Lung (tissue), 12 donors: ENCODE data around the gene PEX16. TPM values are rescaled to one million over a fixed set of nuclear protein-coding genes. Genes with fewer than 3 reads are reported as not detected.

Experiments
- ATAC-seq: fragments of 200-7000 bp; cut with Tn5 transposase; one replicate; pipeline ENCODE4 v1.9.1; 2020; ENCODE audit warnings: moderate number of reproducible peaks; ENCODE audit not compliant: insufficient read depth, low FRiP score
- DNase-seq, 3 donors: peaks; one replicate each; pipeline ENCODE4 v3.0.0-alpha.2; 2013 to 2017
- H3K27ac ChIP-seq, 2 donors: one replicate each; pipeline ENCODE4 v1.5.1; 2013; ENCODE audit warnings: mild to moderate bottlenecking in 2 of 2, moderate library complexity in 2 of 2, control low read depth in 1 of 2, inconsistent platforms in 1 of 2, low read depth in 1 of 2, low read length in 1 of 2
- H3K27me3 ChIP-seq, 3 donors: one replicate each; pipeline ENCODE4 v1.5.1; 2013; ENCODE audit warnings: low read length in 2 of 3; ENCODE audit not compliant: control insufficient read depth in 3 of 3, insufficient read depth in 3 of 3
- H3K36me3 ChIP-seq, 4 donors: one replicate each; pipeline ENCODE4 v1.5.1; 2013; ENCODE audit warnings: low read length in 4 of 4, mild to moderate bottlenecking in 1 of 4, moderate library complexity in 1 of 4; ENCODE audit not compliant: control insufficient read depth in 4 of 4, insufficient read depth in 4 of 4
- H3K4me1 ChIP-seq, 5 donors: one replicate each; pipeline ENCODE4 v1.5.1; 2013; ENCODE audit warnings: low read length in 5 of 5, mild to moderate bottlenecking in 2 of 5, moderate library complexity in 1 of 5; ENCODE audit not compliant: control insufficient read depth in 5 of 5, insufficient read depth in 5 of 5
- H3K4me3 ChIP-seq: one replicate; pipeline ENCODE4 v1.5.1; 2013; ENCODE audit warnings: mild to moderate bottlenecking, control low read depth, moderate library complexity
- H3K9ac ChIP-seq, 2 donors: one replicate each; pipeline ENCODE4 v1.5.1; 2013; ENCODE audit warnings: low read length in 2 of 2, control low read depth in 1 of 2; ENCODE audit not compliant: insufficient read depth in 1 of 2
- H3K9me3 ChIP-seq, 4 donors: one replicate each; pipeline ENCODE4 v1.5.1; 2013; ENCODE audit warnings: low read length in 3 of 4, mild to moderate bottlenecking in 1 of 4, moderate library complexity in 1 of 4; ENCODE audit not compliant: control insufficient read depth in 4 of 4, insufficient read depth in 3 of 4
- WGBS, 2 donors: extraction: QIAGEN DNeasy Blood & Tissue Kit; methylation state at CpG; one replicate each; pipeline ENCODE4 v1.1.7; 2013; 5-methylcytosine and 5-hydroxymethylcytosine counted together
- polyA plus RNA-seq, 2 donors: library from polyadenylated mRNA; stranded (reverse); fragments of 200-250 nt; gene quantifications; one replicate each; pipeline ENCODE4 v1.2.1, GENCODE V29; 2013
- total RNA-seq, 2 donors: library from RNA; depleted of rRNA in 1 of 2; stranded (reverse); fragments of >200 nt in 1 of 2; gene quantifications; one replicate each; pipeline ENCODE4 v1.2.1, GENCODE V29; 2014 to 2021
- TF ChIP-seq, protein P1 (sequence below): IDR thresholded peaks from 2 replicates; pipeline ENCODE4 v1.5.1; 2012; ENCODE audit warnings: mild to moderate bottlenecking; ENCODE audit errors: control extremely low read depth, extremely low read depth
- donor health status: control.
- donor health status: control.
- donor health status: Bipolar disorder and iron deficiency.
- donor health status: healthy.
- donor health status: DM: yes; HTN: yes; CAD: no.

The PEX16 gene
- total and polyA plus RNA-seq, 4 donors = 14.2 to 38.2 (median 35.8) TPM

DNA sequence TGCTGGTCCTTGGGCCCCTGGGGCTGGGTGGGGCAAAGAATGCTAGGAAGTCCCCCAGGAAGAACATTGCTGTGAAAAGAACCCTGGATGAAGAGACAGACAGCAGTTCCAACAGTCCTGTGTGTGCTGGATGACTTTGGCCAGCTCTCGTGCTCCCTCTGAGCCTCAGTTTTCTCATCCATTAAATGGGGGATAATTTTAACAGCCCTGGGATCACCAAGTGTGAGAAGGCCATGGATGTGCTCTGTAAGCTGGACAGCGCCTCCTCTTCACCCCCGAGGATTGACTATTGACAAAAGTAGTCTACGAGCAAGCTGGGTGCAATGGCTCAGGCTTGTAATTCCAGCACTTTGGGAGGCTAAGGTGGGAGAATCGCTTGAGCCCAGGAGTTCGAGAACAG, 7.2 kb upstream of the PEX16 start:
- Histone ChIP-seq H3K4me1 (peaks cover 0 to 16% (median 4%) of the 10 kb centered on the region in 5 donors), H3K27ac (no peak overlapping the region), H3K9ac (no peak overlapping the region), H3K9me3 (no peaks in the 10 kb centered on the region), H3K4me3 (no peak overlapping the region), H3K27me3 (peaks cover 0 to 18% (median 9%) of the 10 kb centered on the region in 3 donors), H3K36me3 (no peaks in the 10 kb centered on the region)
- 90 to 94% methylated on average over 6 of the region's 6 CpGs for WGBS, 2 donors
- TF ChIP-seq, protein P1, sequence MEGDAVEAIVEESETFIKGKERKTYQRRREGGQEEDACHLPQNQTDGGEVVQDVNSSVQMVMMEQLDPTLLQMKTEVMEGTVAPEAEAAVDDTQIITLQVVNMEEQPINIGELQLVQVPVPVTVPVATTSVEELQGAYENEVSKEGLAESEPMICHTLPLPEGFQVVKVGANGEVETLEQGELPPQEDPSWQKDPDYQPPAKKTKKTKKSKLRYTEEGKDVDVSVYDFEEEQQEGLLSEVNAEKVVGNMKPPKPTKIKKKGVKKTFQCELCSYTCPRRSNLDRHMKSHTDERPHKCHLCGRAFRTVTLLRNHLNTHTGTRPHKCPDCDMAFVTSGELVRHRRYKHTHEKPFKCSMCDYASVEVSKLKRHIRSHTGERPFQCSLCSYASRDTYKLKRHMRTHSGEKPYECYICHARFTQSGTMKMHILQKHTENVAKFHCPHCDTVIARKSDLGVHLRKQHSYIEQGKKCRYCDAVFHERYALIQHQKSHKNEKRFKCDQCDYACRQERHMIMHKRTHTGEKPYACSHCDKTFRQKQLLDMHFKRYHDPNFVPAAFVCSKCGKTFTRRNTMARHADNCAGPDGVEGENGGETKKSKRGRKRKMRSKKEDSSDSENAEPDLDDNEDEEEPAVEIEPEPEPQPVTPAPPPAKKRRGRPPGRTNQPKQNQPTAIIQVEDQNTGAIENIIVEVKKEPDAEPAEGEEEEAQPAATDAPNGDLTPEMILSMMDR = no peak
- ATAC-seq = no peak
- no peak for DNase-seq

DNA sequence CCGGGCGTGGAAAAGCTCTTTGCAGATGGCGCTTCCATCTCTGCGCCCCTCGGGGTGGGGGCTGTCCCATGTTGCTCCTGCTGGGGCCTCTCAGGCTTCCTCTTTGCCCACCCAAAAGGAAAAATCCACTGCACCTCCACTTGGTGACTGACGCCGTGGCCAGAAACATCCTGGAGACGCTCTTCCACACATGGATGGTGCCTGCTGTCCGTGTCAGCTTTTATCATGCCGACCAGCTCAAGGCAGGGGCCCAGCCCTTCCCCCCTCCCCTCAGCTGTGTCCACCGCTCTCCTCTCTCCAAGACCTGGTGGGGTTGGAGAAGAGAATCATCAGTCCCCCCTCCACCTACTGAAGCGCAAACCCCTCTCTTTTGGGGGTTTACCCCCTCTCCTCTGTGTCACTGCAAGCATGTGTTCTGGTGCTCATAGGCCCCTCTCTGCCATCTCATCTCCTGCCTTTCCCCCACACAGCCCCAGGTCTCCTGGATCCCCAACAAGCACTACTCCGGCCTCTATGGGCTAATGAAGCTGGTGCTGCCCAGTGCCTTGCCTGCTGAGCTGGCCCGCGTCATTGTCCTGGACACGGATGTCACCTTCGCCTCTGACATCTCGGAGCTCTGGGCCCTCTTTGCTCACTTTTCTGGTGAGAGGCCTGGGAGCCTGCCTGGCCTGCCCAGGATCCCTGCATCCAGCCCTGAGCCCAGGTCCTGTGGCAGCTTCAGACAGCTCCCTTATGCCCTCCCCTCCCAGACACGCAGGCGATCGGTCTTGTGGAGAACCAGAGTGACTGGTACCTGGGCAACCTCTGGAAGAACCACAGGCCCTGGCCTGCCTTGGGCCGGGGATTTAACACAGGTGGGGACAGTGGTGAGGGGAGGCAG, 6.6 kb upstream of the PEX16 start:
- H3K4me1 ChIP-seq = peaks cover 0 to 16% (median 4%) of the 10 kb centered on the region in 5 donors
- H3K27ac ChIP-seq = no peak overlapping the region
- TF ChIP-seq, protein P1 = no peak
- no peak overlapping the region for H3K4me3 ChIP-seq
- 81 to 82% methylated on average over 22 of the region's 22 CpGs for WGBS, 2 donors
- no peaks in the 10 kb centered on the region for H3K36me3 ChIP-seq
- H3K27me3 ChIP-seq = peaks cover 0 to 18% (median 9%) of the 10 kb centered on the region in 3 donors
- DNase-seq = no peak
- H3K9ac ChIP-seq = no peak overlapping the region
- ATAC-seq = no peak
- no peaks in the 10 kb centered on the region for H3K9me3 ChIP-seq

DNA sequence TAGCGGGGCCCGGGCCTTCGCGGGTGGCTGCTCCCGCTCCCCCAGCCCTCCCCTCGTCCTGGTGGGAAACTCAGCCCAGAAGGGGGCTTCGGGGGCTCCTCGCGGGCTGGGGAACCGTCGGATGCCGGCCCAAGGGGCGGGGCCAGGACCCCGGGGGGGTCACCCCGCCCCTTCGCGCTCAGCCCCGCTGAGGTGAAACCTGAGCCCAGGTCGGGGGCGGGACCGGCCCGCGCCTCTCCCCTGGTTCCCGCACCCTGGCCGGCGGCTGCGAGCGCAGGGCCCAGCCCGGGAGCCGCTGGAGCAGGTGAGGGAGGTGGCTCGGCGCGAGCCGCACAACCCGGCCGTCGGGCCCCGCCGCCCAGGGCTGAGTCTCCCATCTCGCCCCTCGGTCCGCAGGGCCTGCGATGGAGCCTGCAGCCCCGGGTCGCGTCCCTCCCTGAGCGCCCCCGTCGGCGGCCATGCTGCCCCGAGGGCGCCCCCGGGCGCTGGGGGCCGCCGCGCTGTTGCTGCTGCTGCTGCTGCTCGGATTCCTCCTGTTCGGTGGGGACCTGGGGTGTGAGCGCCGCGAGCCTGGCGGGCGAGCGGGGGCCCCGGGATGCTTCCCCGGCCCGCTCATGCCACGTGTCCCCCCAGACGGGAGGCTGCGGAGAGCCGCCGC, 4.9 kb upstream of the PEX16 start, which contains the start of gene LARGE2:
Gene LARGE2 (plus strand): TSS at position 232 of the 658 bp plus-strand sequence. CDS start 227 bp downstream, at position 459.
- TF ChIP-seq, protein P1 = no peak
- H3K9ac ChIP-seq = no peak within 1 kb of the TSS
- H3K9me3 ChIP-seq = no peaks in the 10 kb centered on the region
- peaks cover 0 to 18% (median 9%) of the 10 kb centered on the region in 3 donors for H3K27me3 ChIP-seq
- peak in 1 of 3 donors; percentile 56 for DNase-seq
- no peak within 1 kb of the TSS for H3K4me3 ChIP-seq
- peak; percentile 47 for ATAC-seq
- peaks cover 0 to 22% (median 4%) of the 10 kb centered on the region in 5 donors for H3K4me1 ChIP-seq
- WGBS, 2 donors = 2% methylated on average over 43 to 73 of the region's 73 CpGs
- peak within 1 kb of the TSS in 1 of 2 donors; percentile 85 for H3K27ac ChIP-seq
- no peaks in the 10 kb centered on the region for H3K36me3 ChIP-seq
